NB4 (cell line): Measurements from ENCODE around the gene KISS1R.

Source experiments
- CTCF ChIP-seq: IDR thresholded peaks from one replicate; pipeline ENCODE4 v1.5.1; 2012; ENCODE audit warnings: low read depth, low read length
- MAX ChIP-seq: IDR thresholded peaks from 2 replicates; pipeline ENCODE4 v1.6.1; 2011; ENCODE audit warnings: low read depth, low read length
- MYC ChIP-seq: IDR thresholded peaks from 2 replicates; pipeline ENCODE4 v1.6.1; 2011; ENCODE audit warnings: low read depth, low read length
- POLR2A ChIP-seq: IDR thresholded peaks from 2 replicates; pipeline ENCODE4 v1.6.1; 2011; ENCODE audit warnings: mild to moderate bottlenecking; ENCODE audit not compliant: insufficient read length; ENCODE audit errors: extremely low read depth

GRCh38 chr19:952049-952679 is 35.0 kb downstream of the KISS1R start:
- TF ChIP-seq CTCF (no peak), MYC (no peak), MAX (no peak), POLR2A (no peak)
